Measurements from ENCODE around the gene BACE1.

- peak in 1 of 4 donors; percentile 16 for TF ChIP-seq POLR2AphosphoS5 (IDR thresholded peaks at IDR 0.05)
- no peak for TF ChIP-seq POLR2A (IDR thresholded peaks at IDR 0.05)
- no peak for TF ChIP-seq CTCF (IDR thresholded peaks at IDR 0.05)
Observed at GRCh38 chr11:117281159-117281558, 34.9 kb downstream of the BACE1 start.

All from sigmoid colon (tissue), 4 donors.